Left ventricle myocardium inferior (tissue), 1 donor: ENCODE data around the gene GRIK4. TPM values are rescaled to one million over a fixed set of nuclear protein-coding genes. Genes with fewer than 3 reads are reported as not detected.

Source experiments
- DNase-seq: peaks from one replicate; pipeline ENCODE4 v3.0.0-alpha.2; 2020
- H3K27ac ChIP-seq: fragments of 200-600 bp; replicated peaks from 2 replicates; pipeline ENCODE4 v1.8.0; 2021
- H3K27me3 ChIP-seq: fragments of 200-600 bp; 2 replicates; pipeline ENCODE4 v1.8.0; 2021; ENCODE audit warnings: low read depth
- H3K36me3 ChIP-seq: fragments of 200-600 bp; 2 replicates; pipeline ENCODE4 v1.8.0; 2021
- H3K4me1 ChIP-seq: fragments of 200-600 bp; 2 replicates; pipeline ENCODE4 v1.8.0; 2021
- H3K4me3 ChIP-seq: fragments of 200-600 bp; 2 replicates; pipeline ENCODE4 v1.8.0; 2021; ENCODE audit warnings: mild to moderate bottlenecking, moderate library complexity
- H3K9me3 ChIP-seq: fragments of 200-600 bp; replicated peaks from 2 replicates; pipeline ENCODE4 v1.8.0; 2021
- intact Hi-C: fragments of 100-400 bp; cut with micrococcal nuclease; formaldehyde crosslinking; loops from one replicate; pipeline ENCODE4 v1.11.0; 2022
- long read RNA-seq: library from polyadenylated mRNA; unstranded; transcript quantifications from one replicate; pipeline ENCODE4 v2.0.0, GENCODE V29; 2021
- total RNA-seq: library from RNA; stranded (reverse); fragmentation: NEBNext Ultra II Directional; extraction: Animal tissue kit (Norgen Biotek cat#: 25700); gene quantifications from one replicate; pipeline ENCODE4 v1.2.1, GENCODE V29; 2021
- TF ChIP-seq, protein P1 (sequence below): fragments of 200-600 bp; IDR thresholded peaks from 2 replicates; pipeline ENCODE4 v1.8.0; 2021; ENCODE audit warnings: antibody characterized with exemption, mild to moderate bottlenecking, borderline replicate concordance
- donor health status: DM: no; HTN: yes; CAD: no; lungs with severe emphysema.

GRIK4 gene
- total RNA-seq: 0.16 TPM
- long read RNA-seq, full-length matches to known transcripts: 1 of 1 reads
- long read RNA-seq, partial matches to known transcripts: 0 of 1 reads
- long read RNA-seq, other reads (novel, unspliced or antisense): 0 of 1 reads

GRCh38 chr11:120511116-120511819 lies at the start of gene GRIK4:
Gene GRIK4, plus strand, starts transcription at chr11:120511748. Its CDS starts 148,571 bp downstream, at chr11:120660319.
- Histone ChIP-seq H3K27ac (no peak within 1 kb of the TSS), H3K9me3 (no peaks in the 10 kb centered on the region), H3K27me3 (peaks cover 85% of the 10 kb centered on the region), H3K4me3 (peak within 1 kb of the TSS; percentile 64), H3K4me1 (no peaks in the 10 kb centered on the region), H3K36me3 (no peaks in the 10 kb centered on the region)
- peak; percentile 84 for DNase-seq
- intact Hi-C loops: loop anchor here (5.0 to 10.0 kb wide), 2 partner anchors 176 to 444 kb away; no protein-coding TSS in a partner anchor
- TF ChIP-seq, protein P1, sequence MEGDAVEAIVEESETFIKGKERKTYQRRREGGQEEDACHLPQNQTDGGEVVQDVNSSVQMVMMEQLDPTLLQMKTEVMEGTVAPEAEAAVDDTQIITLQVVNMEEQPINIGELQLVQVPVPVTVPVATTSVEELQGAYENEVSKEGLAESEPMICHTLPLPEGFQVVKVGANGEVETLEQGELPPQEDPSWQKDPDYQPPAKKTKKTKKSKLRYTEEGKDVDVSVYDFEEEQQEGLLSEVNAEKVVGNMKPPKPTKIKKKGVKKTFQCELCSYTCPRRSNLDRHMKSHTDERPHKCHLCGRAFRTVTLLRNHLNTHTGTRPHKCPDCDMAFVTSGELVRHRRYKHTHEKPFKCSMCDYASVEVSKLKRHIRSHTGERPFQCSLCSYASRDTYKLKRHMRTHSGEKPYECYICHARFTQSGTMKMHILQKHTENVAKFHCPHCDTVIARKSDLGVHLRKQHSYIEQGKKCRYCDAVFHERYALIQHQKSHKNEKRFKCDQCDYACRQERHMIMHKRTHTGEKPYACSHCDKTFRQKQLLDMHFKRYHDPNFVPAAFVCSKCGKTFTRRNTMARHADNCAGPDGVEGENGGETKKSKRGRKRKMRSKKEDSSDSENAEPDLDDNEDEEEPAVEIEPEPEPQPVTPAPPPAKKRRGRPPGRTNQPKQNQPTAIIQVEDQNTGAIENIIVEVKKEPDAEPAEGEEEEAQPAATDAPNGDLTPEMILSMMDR: peak; percentile 91

- Histone ChIP-seq H3K27me3 (no peaks in the 10 kb centered on the region), H3K4me3 (no peak overlapping the region), H3K9me3 (no peaks in the 10 kb centered on the region), H3K27ac (no peak overlapping the region), H3K4me1 (no peaks in the 10 kb centered on the region), H3K36me3 (peaks cover 99% of the 10 kb centered on the region)
- intact Hi-C loops: no loop called here
- no peak for DNase-seq
- TF ChIP-seq, protein P1: no peak
These were observed 48.7 kb upstream of the GRIK4 start for GRCh38 chr11:120462825-120463224.

- TF ChIP-seq, protein P1: no peak
- no peak for DNase-seq
- Histone ChIP-seq H3K4me3 (no peak overlapping the region), H3K27ac (no peak overlapping the region), H3K27me3 (no peaks in the 10 kb centered on the region), H3K9me3 (no peaks in the 10 kb centered on the region), H3K36me3 (peaks cover 99% of the 10 kb centered on the region), H3K4me1 (peaks cover 10% of the 10 kb centered on the region)
- intact Hi-C loops: no loop called here
These were observed 45.5 kb upstream of the GRIK4 start for GRCh38 chr11:120465921-120466534.

- Histone ChIP-seq H3K27ac (no peak overlapping the region), H3K4me3 (no peak overlapping the region), H3K9me3 (no peaks in the 10 kb centered on the region), H3K27me3 (no peaks in the 10 kb centered on the region), H3K4me1 (peaks cover 10% of the 10 kb centered on the region), H3K36me3 (peaks cover 99% of the 10 kb centered on the region)
- TF ChIP-seq, protein P1: no peak
- DNase-seq: no peak
- intact Hi-C loops: no loop called here
These were observed 43.9 kb upstream of the GRIK4 start for GRCh38 chr11:120467627-120468026.

DNA sequence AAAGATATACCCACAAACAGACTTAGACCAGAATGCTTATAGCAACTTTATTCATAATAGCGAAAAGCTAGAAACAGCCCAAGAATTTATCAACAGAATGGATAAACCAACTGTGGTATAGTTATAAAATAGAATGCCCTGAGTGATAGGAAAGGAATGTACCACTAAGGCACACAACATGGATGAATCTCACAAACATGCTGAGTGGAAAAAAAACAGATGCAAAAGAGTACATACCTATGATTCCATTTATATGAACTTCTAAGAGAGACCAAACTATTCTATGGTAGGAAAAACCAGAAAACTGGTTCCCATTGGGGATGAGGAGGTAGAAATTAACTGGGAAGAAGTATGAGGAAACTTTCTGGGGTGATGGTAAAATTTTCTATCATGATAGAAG lies 40.4 kb upstream of the GRIK4 start:
- H3K27ac ChIP-seq: no peak overlapping the region
- intact Hi-C loops: no loop called here
- peaks cover 16% of the 10 kb centered on the region for H3K4me1 ChIP-seq

More for the DNA sequence above, 40.4 kb upstream of the GRIK4 start:
- no peak for DNase-seq
- H3K36me3 ChIP-seq: peaks cover 99% of the 10 kb centered on the region
- no peaks in the 10 kb centered on the region for H3K9me3 ChIP-seq
- H3K4me3 ChIP-seq: no peak overlapping the region
- no peaks in the 10 kb centered on the region for H3K27me3 ChIP-seq
- TF ChIP-seq, protein P1: no peak
